Measurements from ENCODE around the gene FBL.

FBL gene

GRCh38 chr19:39840492-39840891, 5.7 kb downstream of the FBL start:
- no peak for DNase-seq

GRCh38 chr19:39839678-39840327, 6.4 kb downstream of the FBL start:
- DNase-seq: no peak

GRCh38 chr19:39838569-39838968, 7.6 kb downstream of the FBL start:
- DNase-seq: no peak

GRCh38 chr19:39837978-39838377, 8.2 kb downstream of the FBL start:
- no peak for DNase-seq

GRCh38 chr19:39834287-39834841, 11.8 kb downstream of the FBL start:
- DNase-seq: no peak

- peak; percentile 100 for DNase-seq
Measured at GRCh38 chr19:39833464-39834286, 12.5 kb downstream of the FBL start, which contains the start of gene DYRK1B. TSS of gene DYRK1B (minus strand) at chr19:39834162. CDS start at chr19:39831867, 2,295 bp downstream.

GRCh38 chr19:39833160-39833463, 13.1 kb downstream of the FBL start:
- DNase-seq: no peak

GRCh38 chr19:39832341-39833083, 13.7 kb downstream of the FBL start:
- DNase-seq: no peak

GRCh38 chr19:39831679-39832078, 14.5 kb downstream of the FBL start:
- no peak for DNase-seq

- DNase-seq: no peak
Measured at GRCh38 chr19:39830847-39831246, 15.3 kb downstream of the FBL start.

GRCh38 chr19:39830406-39830805, 15.8 kb downstream of the FBL start:
- no peak for DNase-seq

GRCh38 chr19:39829702-39830275, 16.4 kb downstream of the FBL start:
- DNase-seq: no peak

- DNase-seq: no peak
Measured at GRCh38 chr19:39828654-39829032, 17.5 kb downstream of the FBL start.

GRCh38 chr19:39828015-39828653, 18.0 kb downstream of the FBL start:
- no peak for DNase-seq

- no peak for DNase-seq
Measured at GRCh38 chr19:39827216-39827615, 19.0 kb downstream of the FBL start.

- DNase-seq: no peak
Measured at GRCh38 chr19:39826311-39826945, 19.8 kb downstream of the FBL start.

GRCh38 chr19:39825531-39826076, 20.6 kb downstream of the FBL start:
- DNase-seq: no peak

GRCh38 chr19:39825093-39825463, 21.1 kb downstream of the FBL start:
- DNase-seq: no peak

GRCh38 chr19:39824143-39825092, 21.8 kb downstream of the FBL start:
- peak; percentile 100 for DNase-seq

- DNase-seq: peak; percentile 89
Measured at GRCh38 chr19:39823686-39824085, 22.5 kb downstream of the FBL start.

GRCh38 chr19:39820696-39821095, 25.5 kb downstream of the FBL start:
- no peak for DNase-seq

All from NCI-H2227 treated with DMSO at 0.1 percent for 48 hours (cell line).